Thyroid gland (tissue), 4 donors: ENCODE data around the gene FOXF2. TPM values are rescaled to one million over a fixed set of nuclear protein-coding genes. Genes with fewer than 3 reads are reported as not detected.
A peak's percentile ranks its signal among the peaks of the same experiment; 100 is the strongest.

Experiments
- DNase-seq, 2 donors: peaks; one replicate each; pipeline ENCODE4 v3.0.0-alpha.2; 2019
- H3K27ac ChIP-seq, 3 donors: fragments of 200-600 bp; sonication (generic); 1 replicate in 2 of 3; 2 replicates in 1 of 3; pipeline ENCODE4 v1.5.1; 2016 to 2019; ENCODE audit warnings: mild to moderate bottlenecking in 1 of 3, moderate library complexity in 1 of 3
- H3K27me3 ChIP-seq: fragments of 200-600 bp; sonication (generic); one replicate; pipeline ENCODE4 v1.5.1; 2019
- H3K36me3 ChIP-seq, 2 donors: fragments of 200-600 bp; sonication (generic); one replicate each; pipeline ENCODE4 v1.5.1; 2016 to 2019
- H3K4me1 ChIP-seq, 2 donors: fragments of 200-600 bp; sonication (generic); one replicate each; pipeline ENCODE4 v1.5.1; 2017 to 2019
- H3K4me3 ChIP-seq, 3 donors: fragments of 200-600 bp; sonication (generic); replicated peaks in 1 of 3; 1 replicate in 2 of 3; 2 replicates in 1 of 3; pipeline ENCODE4 v1.5.1; 2016; ENCODE audit warnings: mild to moderate bottlenecking in 1 of 3
- H3K9me3 ChIP-seq: fragments of 200-600 bp; sonication (generic); one replicate; pipeline ENCODE4 v1.5.1; 2017
- POLR2A ChIP-seq, 2 donors: fragments of 450-650 bp; IDR thresholded peaks; one replicate each; pipeline ENCODE4 v1.6.1; 2017; ENCODE audit warnings: antibody characterized with exemption in 2 of 2, mild to moderate bottlenecking in 2 of 2, moderate library complexity in 1 of 2
- WGBS, 2 donors: methylation state at CpG; one replicate each; pipeline ENCODE4 v1.1.5; 2017; 5-methylcytosine and 5-hydroxymethylcytosine counted together
- intact Hi-C: fragments of 100-400 bp; cut with DNase I; formaldehyde crosslinking; loops from one replicate; pipeline ENCODE4 v1.15.1; 2023
- total RNA-seq, 4 donors: library from RNA; depleted of rRNA; stranded (reverse); fragments of >200 nt; gene quantifications; one replicate each; pipeline ENCODE4 v1.2.3, GENCODE V29; 2016
- TF ChIP-seq, protein P1 (sequence below), 6 experiments: fragments of 200-600 bp in 3 of 6; fragments of 450-650 bp in 3 of 6; sonication (generic) in 3 of 6; IDR thresholded peaks; one replicate each; pipeline ENCODE4 v1.5.1; 2016 to 2019; ENCODE audit warnings: antibody characterized with exemption in 6 of 6, mild to moderate bottlenecking in 2 of 6, inconsistent platforms in 1 of 6, moderate library complexity in 1 of 6

The FOXF2 gene
- total RNA-seq, 4 donors from 2014 or later = 1.3 to 2.0 (median 1.7) TPM

GRCh38 chr6:1388630-1389368 is 577 bp upstream of the FOXF2 start:
- TF ChIP-seq, protein P1, sequence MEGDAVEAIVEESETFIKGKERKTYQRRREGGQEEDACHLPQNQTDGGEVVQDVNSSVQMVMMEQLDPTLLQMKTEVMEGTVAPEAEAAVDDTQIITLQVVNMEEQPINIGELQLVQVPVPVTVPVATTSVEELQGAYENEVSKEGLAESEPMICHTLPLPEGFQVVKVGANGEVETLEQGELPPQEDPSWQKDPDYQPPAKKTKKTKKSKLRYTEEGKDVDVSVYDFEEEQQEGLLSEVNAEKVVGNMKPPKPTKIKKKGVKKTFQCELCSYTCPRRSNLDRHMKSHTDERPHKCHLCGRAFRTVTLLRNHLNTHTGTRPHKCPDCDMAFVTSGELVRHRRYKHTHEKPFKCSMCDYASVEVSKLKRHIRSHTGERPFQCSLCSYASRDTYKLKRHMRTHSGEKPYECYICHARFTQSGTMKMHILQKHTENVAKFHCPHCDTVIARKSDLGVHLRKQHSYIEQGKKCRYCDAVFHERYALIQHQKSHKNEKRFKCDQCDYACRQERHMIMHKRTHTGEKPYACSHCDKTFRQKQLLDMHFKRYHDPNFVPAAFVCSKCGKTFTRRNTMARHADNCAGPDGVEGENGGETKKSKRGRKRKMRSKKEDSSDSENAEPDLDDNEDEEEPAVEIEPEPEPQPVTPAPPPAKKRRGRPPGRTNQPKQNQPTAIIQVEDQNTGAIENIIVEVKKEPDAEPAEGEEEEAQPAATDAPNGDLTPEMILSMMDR (IDR thresholded peaks at IDR 0.05) = no peak
- TF ChIP-seq POLR2A (IDR thresholded peaks at IDR 0.05) = no peak
- intact Hi-C loops = loop anchor here (10.0 kb wide), 1 partner anchor 664 kb away; no protein-coding TSS in a partner anchor

GRCh38 chr6:1390133-1390945 is 963 bp downstream of the FOXF2 start:
- H3K9me3 ChIP-seq = no peaks in the 10 kb centered on the region
- intact Hi-C loops = no loop called here
- H3K4me1 ChIP-seq = peaks cover 15 to 42% of the 10 kb centered on the region in 2 donors
- H3K27ac ChIP-seq = peak overlapping the region in 1 of 3 donors; percentile 30
- WGBS, 2 donors = 2% methylated on average over 36 of the region's 106 CpGs; no CpG with 5 or more reads in 1 of the 2 donors
- no peak for DNase-seq
- H3K27me3 ChIP-seq = peaks cover 48% of the 10 kb centered on the region
- TF ChIP-seq, protein P1 (IDR thresholded peaks at IDR 0.05) = no peak
- no peak for TF ChIP-seq POLR2A (IDR thresholded peaks at IDR 0.05)
- no peaks in the 10 kb centered on the region for H3K36me3 ChIP-seq
- H3K4me3 ChIP-seq = peak overlapping the region in 2 of 3 donors; percentile 25 to 35

More at GRCh38 chr6:1388630-1389368, 577 bp upstream of the FOXF2 start:
- Histone ChIP-seq H3K27me3 (peaks cover 50% of the 10 kb centered on the region), H3K27ac (no peak overlapping the region), H3K36me3 (no peaks in the 10 kb centered on the region), H3K9me3 (no peaks in the 10 kb centered on the region), H3K4me3 (peak overlapping the region in 1 of 3 donors; percentile 0), H3K4me1 (peaks cover 19 to 44% of the 10 kb centered on the region in 2 donors)
- DNase-seq = no peak
- 5 to 6% methylated on average over 27 to 34 of the region's 36 CpGs for WGBS, 2 donors

DNA sequence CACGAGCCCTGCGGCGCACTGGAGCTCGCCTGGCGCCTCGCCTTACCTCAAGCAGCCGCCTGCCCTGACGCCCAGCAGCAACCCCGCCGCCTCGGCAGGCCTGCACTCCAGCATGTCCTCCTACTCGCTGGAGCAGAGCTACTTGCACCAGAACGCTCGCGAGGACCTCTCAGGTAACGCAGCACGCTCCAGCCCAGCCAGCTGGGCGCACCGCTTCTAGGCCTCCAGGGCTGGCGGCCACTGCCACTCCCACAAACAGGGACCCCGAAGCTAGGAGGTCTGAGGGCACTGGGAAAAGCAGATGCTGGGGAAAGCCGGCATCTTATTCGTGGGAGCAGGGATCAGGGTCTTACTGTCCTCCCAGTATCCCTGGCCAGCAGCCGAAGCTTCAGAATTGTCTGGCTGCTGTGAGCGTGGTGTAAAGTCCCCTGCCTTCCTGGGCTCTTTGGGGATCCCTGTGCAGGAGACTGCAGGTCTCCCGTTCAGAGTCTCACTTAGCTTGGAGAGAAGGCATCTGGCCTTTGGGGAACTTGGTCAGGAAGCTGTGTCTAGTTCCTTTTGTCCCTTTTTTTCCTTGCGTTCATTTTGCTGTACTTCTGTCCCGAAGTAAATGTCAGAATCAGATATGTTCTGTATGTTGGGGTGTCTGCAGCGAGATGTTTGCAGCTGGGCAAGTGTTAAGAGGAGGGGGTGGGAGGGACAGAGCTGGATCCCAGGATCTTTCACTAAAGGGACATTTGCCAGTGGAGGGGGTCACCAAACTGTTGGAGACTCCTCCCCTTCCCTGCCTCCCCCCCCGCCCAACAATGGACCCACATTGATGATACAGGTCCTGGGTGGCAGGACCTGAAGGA is 1.8 kb downstream of the FOXF2 start:
- Histone ChIP-seq H3K27ac (peak overlapping the region in 1 of 3 donors; percentile 30), H3K9me3 (no peaks in the 10 kb centered on the region), H3K27me3 (peaks cover 50% of the 10 kb centered on the region), H3K4me1 (peaks cover 15 to 42% of the 10 kb centered on the region in 2 donors), H3K36me3 (no peaks in the 10 kb centered on the region), H3K4me3 (peak overlapping the region in 1 of 3 donors; percentile 35)
- peak in 1 of 2 donors; percentile 17 for DNase-seq
- intact Hi-C loops = no loop called here
- TF ChIP-seq, protein P1 (IDR thresholded peaks at IDR 0.05) = no peak
- no peak for TF ChIP-seq POLR2A (IDR thresholded peaks at IDR 0.05)
- 12 to 40% methylated on average over 5 to 23 of the region's 30 CpGs for WGBS, 2 donors

DNA sequence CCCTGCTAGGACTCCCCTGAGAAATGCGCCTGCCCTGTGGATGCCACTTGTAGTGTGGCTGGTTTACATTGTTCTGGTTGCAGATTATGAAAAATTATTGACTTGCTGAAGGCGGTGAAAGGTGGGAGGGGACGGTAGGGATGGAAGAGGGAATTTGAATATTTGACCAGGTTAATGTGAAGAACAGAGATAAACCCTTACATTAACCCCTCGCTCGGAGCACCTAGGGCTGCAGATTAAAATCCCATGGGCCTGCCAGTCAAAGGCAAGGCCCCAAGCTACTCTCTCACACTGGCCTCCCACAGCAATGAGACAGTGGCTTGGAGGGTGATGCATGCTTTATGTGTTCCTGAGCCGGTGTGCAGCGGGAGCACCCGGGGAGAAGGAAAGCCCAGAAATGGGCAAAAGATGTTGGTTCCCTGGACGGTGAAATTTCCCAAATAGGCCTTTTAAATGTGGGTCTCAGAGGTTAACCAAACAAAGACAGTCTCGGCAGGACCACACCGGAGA is 2.5 kb downstream of the FOXF2 start:
- Histone ChIP-seq H3K27ac (no peak overlapping the region), H3K36me3 (no peaks in the 10 kb centered on the region), H3K4me3 (no peak overlapping the region), H3K9me3 (no peaks in the 10 kb centered on the region), H3K27me3 (peaks cover 51% of the 10 kb centered on the region), H3K4me1 (peaks cover 15 to 42% of the 10 kb centered on the region in 2 donors)
- TF ChIP-seq, protein P1 (IDR thresholded peaks at IDR 0.05) = no peak
- no peak for TF ChIP-seq POLR2A (IDR thresholded peaks at IDR 0.05)
- intact Hi-C loops = no loop called here
- DNase-seq = no peak
- WGBS, 2 donors = 42 to 55% methylated on average over 11 of the region's 11 CpGs
